ENCODE measurements around the gene ZNF747. TPM values are rescaled to one million over a fixed set of nuclear protein-coding genes. Genes with fewer than 3 reads are reported as not detected.

Gene ZNF747
- total and polyA plus RNA-seq, 2 donors (not counting 3 experiments of a cell fraction or from before 2014, with no cell fraction given), result 6.4 to 7.2 TPM

- intact Hi-C loops (cut with micrococcal nuclease), result no loop called here
- FAIRE-seq, result no peak
- no peak overlapping the region for H3K9ac ChIP-seq (replicated peaks; ENCODE audit: extremely low read depth, insufficient read depth, low read length)
- H3K79me2 ChIP-seq (ENCODE audit: control insufficient read depth, insufficient read depth, low read length), result no peaks in the 10 kb centered on the region
- no peaks in the 10 kb centered on the region for H4K20me1 ChIP-seq (replicated peaks; ENCODE audit: control insufficient read depth, extremely low read depth, insufficient read depth, low read length)
- POLR2A ChIA-PET, result interaction anchor here (0.8 kb wide), 1 partner anchor 64 kb away, joined by 3 read pairs; the partner anchor contains the start of gene ZNF689
- no peaks in the 10 kb centered on the region for H3K36me3 ChIP-seq (ENCODE audit: control insufficient read depth in 2 of 2, extremely low read depth in 1 of 2, insufficient read depth in 2 of 2, low read length in 2 of 2)
- DNase-seq (ENCODE audit: low read depth, low spot score), result no peak
- BruUV-seq (replicated peaks), result no TSS peak
- H2AFZ ChIP-seq (ENCODE audit: low read depth, low read length), result no peak overlapping the region
- TF ChIP-seq FOS (IDR thresholded peaks at IDR 0.05; ENCODE audit: borderline replicate concordance, insufficient read depth, low read length) (no peak), EZH2 (IDR thresholded peaks at IDR 0.05; ENCODE audit: borderline replicate concordance, low read depth, low read length, severe bottlenecking) (no peak), POLR2AphosphoS5 (IDR thresholded peaks at IDR 0.05; ENCODE audit: insufficient read depth, low read depth, low read length) (no peak)
- CTCF ChIA-PET, result interaction anchor here (0.6 to 1.4 kb wide), 2 partner anchors 12 to 109 kb away, joined by 3 to 6 read pairs; partner anchors contain the start of gene ZNF764
- no peak overlapping the region for H3K27ac ChIP-seq (ENCODE audit: insufficient read depth, low read depth, low read length)
- H3K4me3 ChIP-seq (replicated peaks in 1 of 3; ENCODE audit: insufficient read depth in 1 of 3, low read depth in 1 of 3, low read length in 3 of 3), result no peak overlapping the region
- H3K4me2 ChIP-seq (ENCODE audit: insufficient read depth, low read length), result no peak overlapping the region
- H3K9me3 ChIP-seq (replicated peaks; ENCODE audit: control insufficient read depth, insufficient read depth, low read length), result no peaks in the 10 kb centered on the region
- H3K4me1 ChIP-seq (ENCODE audit: control insufficient read depth, extremely low read depth, insufficient read depth, low read length), result peaks cover 11% of the 10 kb centered on the region
- no peaks in the 10 kb centered on the region for H3K9me1 ChIP-seq (replicated peaks; ENCODE audit: control insufficient read depth, extremely low read depth, insufficient read depth, low read length)
- dilution Hi-C loops (cut with MboI; ENCODE audit: extremely low pct_ligation_motif_present, low sequenced_read_pairs), result no loop called here
- H3K27me3 ChIP-seq (ENCODE audit: control insufficient read depth in 2 of 2, insufficient read depth in 2 of 2, low read length in 2 of 2), result no peaks in the 10 kb centered on the region
Measured at GRCh38 chr16:30546115-30546514, 11.5 kb upstream of the ZNF747 start.

GRCh38 chr16:30543067-30543466, 8.4 kb upstream of the ZNF747 start:
- intact Hi-C loops (cut with micrococcal nuclease) (no loop called here), dilution Hi-C loops (cut with MboI; ENCODE audit: extremely low pct_ligation_motif_present, low sequenced_read_pairs) (no loop called here)
- peaks cover 12% of the 10 kb centered on the region for H3K4me1 ChIP-seq (ENCODE audit: control insufficient read depth, extremely low read depth, insufficient read depth, low read length)
- H3K27me3 ChIP-seq (ENCODE audit: control insufficient read depth in 2 of 2, insufficient read depth in 2 of 2, low read length in 2 of 2), result no peaks in the 10 kb centered on the region
- H3K9ac ChIP-seq (replicated peaks; ENCODE audit: extremely low read depth, insufficient read depth, low read length), result no peak overlapping the region
- H3K9me1 ChIP-seq (replicated peaks; ENCODE audit: control insufficient read depth, extremely low read depth, insufficient read depth, low read length), result no peaks in the 10 kb centered on the region
- no peak overlapping the region for H2AFZ ChIP-seq (ENCODE audit: low read depth, low read length)
- no peaks in the 10 kb centered on the region for H3K36me3 ChIP-seq (ENCODE audit: control insufficient read depth in 2 of 2, extremely low read depth in 1 of 2, insufficient read depth in 2 of 2, low read length in 2 of 2)
- BruUV-seq (replicated peaks), result no TSS peak
- TF ChIP-seq GATA2 (IDR thresholded peaks at IDR 0.05; ENCODE audit: insufficient read depth, insufficient read length, low read depth, low read length) (no peak), MYC (IDR thresholded peaks at IDR 0.05; ENCODE audit: low read depth, low read length) (no peak), CTCF (IDR thresholded peaks at IDR 0.05; ENCODE audit: extremely low read depth in 1 of 2, insufficient read depth in 1 of 2, low read depth in 1 of 2, low read length in 2 of 2) (no peak), FOS (IDR thresholded peaks at IDR 0.05; ENCODE audit: borderline replicate concordance, insufficient read depth, low read length) (no peak), EZH2 (IDR thresholded peaks at IDR 0.05; ENCODE audit: borderline replicate concordance, low read depth, low read length, severe bottlenecking) (no peak)
- POLR2A ChIA-PET, result no interaction called here
- no peaks in the 10 kb centered on the region for H4K20me1 ChIP-seq (replicated peaks; ENCODE audit: control insufficient read depth, extremely low read depth, insufficient read depth, low read length)
- FAIRE-seq, result no peak
- no peaks in the 10 kb centered on the region for H3K79me2 ChIP-seq (ENCODE audit: control insufficient read depth, insufficient read depth, low read length)
- no peak overlapping the region for H3K27ac ChIP-seq (ENCODE audit: insufficient read depth, low read depth, low read length)
- H3K4me3 ChIP-seq (replicated peaks in 1 of 3; ENCODE audit: insufficient read depth in 1 of 3, low read depth in 1 of 3, low read length in 3 of 3), result no peak overlapping the region
- no peak for DNase-seq (ENCODE audit: low read depth, low spot score)
- no peak overlapping the region for H3K4me2 ChIP-seq (ENCODE audit: insufficient read depth, low read length)
- no peaks in the 10 kb centered on the region for H3K9me3 ChIP-seq (replicated peaks; ENCODE audit: control insufficient read depth, insufficient read depth, low read length)
- CTCF ChIA-PET, result interaction anchor here (1.8 kb wide), 1 partner anchor 8 kb away, joined by 6 read pairs; no protein-coding TSS in a partner anchor
